ENCODE measurements around the gene TNFSF4. TPM values are rescaled to one million over a fixed set of nuclear protein-coding genes. Genes with fewer than 3 reads are reported as not detected.

TNFSF4 gene
- total RNA-seq, 1 donor from 2014 or later: 2.8 TPM

DNA sequence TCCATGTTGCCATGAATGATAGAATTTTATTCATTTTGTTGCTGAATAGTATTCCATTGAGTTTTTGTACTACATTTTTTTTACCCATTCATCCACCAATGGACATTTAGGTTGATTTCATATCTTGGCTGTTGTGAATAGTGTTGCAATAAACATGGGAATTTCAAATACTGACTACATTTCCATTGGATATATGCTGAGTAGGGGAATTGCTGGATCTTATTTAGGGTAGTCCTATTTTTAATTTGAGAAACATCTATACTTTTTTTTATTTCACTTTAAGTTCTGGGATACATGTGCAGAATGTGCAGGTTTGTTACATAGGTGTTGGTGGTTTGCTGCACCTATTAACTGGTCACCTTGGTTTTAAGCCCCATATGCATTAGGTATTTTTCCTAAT, 38.8 kb upstream of the TNFSF4 start:
- no peak for DNase-seq (ENCODE audit: low spot score in 2 of 2, unreplicated experiment in 2 of 2)
- TF ChIP-seq, protein P1, sequence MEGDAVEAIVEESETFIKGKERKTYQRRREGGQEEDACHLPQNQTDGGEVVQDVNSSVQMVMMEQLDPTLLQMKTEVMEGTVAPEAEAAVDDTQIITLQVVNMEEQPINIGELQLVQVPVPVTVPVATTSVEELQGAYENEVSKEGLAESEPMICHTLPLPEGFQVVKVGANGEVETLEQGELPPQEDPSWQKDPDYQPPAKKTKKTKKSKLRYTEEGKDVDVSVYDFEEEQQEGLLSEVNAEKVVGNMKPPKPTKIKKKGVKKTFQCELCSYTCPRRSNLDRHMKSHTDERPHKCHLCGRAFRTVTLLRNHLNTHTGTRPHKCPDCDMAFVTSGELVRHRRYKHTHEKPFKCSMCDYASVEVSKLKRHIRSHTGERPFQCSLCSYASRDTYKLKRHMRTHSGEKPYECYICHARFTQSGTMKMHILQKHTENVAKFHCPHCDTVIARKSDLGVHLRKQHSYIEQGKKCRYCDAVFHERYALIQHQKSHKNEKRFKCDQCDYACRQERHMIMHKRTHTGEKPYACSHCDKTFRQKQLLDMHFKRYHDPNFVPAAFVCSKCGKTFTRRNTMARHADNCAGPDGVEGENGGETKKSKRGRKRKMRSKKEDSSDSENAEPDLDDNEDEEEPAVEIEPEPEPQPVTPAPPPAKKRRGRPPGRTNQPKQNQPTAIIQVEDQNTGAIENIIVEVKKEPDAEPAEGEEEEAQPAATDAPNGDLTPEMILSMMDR (IDR thresholded peaks at IDR 0.05; ENCODE audit: unreplicated experiment): no peak
- Mint-ChIP-seq H3K9me3 (peaks cover 30% of the 10 kb centered on the region), H3K27me3 (ENCODE audit: low read depth) (no peaks in the 10 kb centered on the region), H3K4me3 (no peak overlapping the region), H3K27ac (no peak overlapping the region), H3K36me3 (peaks cover 9% of the 10 kb centered on the region), H3K4me1 (peaks cover 5% of the 10 kb centered on the region)

DNA sequence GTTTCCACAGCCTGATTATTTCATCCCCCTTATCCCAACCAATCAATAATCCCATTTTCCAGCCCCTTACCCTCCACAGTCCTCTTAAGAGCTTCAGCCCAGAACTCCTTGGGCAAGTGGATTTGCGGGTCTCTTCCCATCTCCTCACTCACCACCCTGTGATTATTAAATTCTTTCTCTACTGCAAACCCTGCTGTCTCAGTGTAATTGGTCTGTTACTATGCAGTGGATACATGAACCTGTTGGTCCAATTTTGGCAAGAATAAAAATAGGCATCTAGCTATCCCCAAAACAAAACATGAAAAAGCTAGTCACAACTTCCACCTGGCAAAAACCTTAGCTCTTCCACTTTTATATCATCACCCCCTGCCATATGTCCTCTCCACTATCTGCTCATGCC, 36.2 kb upstream of the TNFSF4 start:
- no peak for DNase-seq (ENCODE audit: low spot score in 2 of 2, unreplicated experiment in 2 of 2)
- H3K4me3 Mint-ChIP-seq: no peak overlapping the region
- peaks cover 3% of the 10 kb centered on the region for H3K4me1 Mint-ChIP-seq
- H3K27me3 Mint-ChIP-seq (ENCODE audit: low read depth): no peaks in the 10 kb centered on the region
- H3K27ac Mint-ChIP-seq: no peak overlapping the region
- TF ChIP-seq, protein P1 (IDR thresholded peaks at IDR 0.05; ENCODE audit: unreplicated experiment): no peak
- peaks cover 38% of the 10 kb centered on the region for H3K9me3 Mint-ChIP-seq
- H3K36me3 Mint-ChIP-seq: peaks cover 9% of the 10 kb centered on the region

DNA sequence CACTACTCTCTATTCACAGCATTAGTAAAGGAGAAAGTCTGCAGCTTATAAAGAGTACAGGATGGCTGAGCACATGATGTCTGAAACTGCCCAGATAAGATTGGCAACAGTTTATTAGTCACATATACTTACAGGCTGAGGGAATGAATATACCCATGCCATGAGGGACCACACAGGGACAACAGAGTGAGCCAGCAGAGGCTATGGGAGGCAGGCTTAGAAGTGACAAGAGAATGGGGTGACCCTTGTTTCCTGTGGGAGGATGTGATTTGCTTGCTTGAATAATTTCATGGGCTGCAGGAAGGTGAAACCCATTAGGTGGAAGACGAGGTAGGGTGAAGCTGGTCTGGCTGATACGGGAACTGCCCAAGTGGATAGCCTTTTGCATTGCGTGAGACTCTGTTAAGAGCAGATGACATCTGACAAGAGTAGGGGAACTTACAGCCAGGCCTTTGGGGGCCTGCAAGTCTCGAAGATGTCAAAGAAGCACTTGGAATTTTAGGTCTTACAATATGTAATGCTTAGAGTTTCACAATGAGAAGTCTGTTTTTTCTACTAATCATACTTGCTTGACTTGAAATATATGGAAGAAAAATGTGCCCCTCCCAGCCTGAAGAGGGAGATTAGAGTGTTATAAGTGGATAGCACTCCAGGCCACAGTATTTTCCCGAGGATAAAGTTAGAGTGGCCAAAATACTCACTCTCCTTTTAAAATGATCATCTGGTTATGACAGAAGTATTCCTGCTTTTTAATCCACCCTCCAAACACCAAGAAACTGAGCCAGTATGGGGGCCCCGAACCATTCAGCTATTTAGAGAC, 34.6 kb upstream of the TNFSF4 start:
- TF ChIP-seq, protein P1 (IDR thresholded peaks at IDR 0.05; ENCODE audit: unreplicated experiment): no peak
- peaks cover 9% of the 10 kb centered on the region for H3K36me3 Mint-ChIP-seq

DNA sequence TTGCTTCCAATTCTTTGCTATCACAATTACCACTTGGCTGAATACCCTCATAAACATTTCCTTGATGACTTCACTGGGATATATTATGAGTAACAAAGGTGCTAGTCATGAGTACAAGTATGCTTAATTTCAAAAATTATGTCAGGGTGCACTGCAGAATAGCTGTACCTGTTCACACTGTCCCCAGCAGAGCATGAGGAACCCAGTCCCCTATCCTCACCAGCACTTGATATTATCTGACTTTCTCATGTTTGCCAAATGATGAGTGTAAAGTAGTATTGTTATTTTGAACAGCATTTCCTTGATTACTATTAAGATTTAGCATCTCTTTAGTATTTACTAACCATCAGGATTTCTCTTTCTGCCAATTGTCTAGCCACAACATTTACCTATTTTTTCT, 33.5 kb upstream of the TNFSF4 start:
- Mint-ChIP-seq H3K9me3 (peaks cover 42% of the 10 kb centered on the region), H3K4me1 (no peaks in the 10 kb centered on the region), H3K27ac (no peak overlapping the region), H3K27me3 (ENCODE audit: low read depth) (no peaks in the 10 kb centered on the region), H3K4me3 (no peak overlapping the region), H3K36me3 (peaks cover 9% of the 10 kb centered on the region)
- TF ChIP-seq, protein P1 (IDR thresholded peaks at IDR 0.05; ENCODE audit: unreplicated experiment): no peak
- no peak for DNase-seq (ENCODE audit: low spot score in 2 of 2, unreplicated experiment in 2 of 2)

More for the DNA sequence above, 34.6 kb upstream of the TNFSF4 start:
- no peak for DNase-seq (ENCODE audit: low spot score in 2 of 2, unreplicated experiment in 2 of 2)
- peaks cover 39% of the 10 kb centered on the region for H3K9me3 Mint-ChIP-seq
- no peak overlapping the region for H3K27ac Mint-ChIP-seq
- H3K27me3 Mint-ChIP-seq (ENCODE audit: low read depth): no peaks in the 10 kb centered on the region
- no peak overlapping the region for H3K4me3 Mint-ChIP-seq
- no peaks in the 10 kb centered on the region for H3K4me1 Mint-ChIP-seq

DNA sequence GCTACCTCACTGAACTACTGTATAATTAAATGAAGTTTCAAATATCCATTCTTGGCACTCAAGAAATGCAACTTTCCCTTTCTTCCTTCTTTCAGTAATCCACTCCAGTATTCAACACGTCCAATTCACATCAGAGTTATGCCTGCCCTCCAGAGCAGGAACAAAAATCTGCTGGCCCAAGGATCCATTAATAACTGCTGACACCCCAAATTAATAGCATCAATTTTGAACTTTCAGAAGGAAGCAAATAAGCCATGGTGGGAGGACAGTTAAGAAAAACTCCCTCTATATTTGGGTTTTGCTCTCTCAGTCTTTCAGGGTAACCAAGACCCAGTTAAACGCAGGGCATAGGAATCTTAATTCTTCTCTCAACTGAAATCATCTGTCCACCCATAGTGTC, 31.9 kb upstream of the TNFSF4 start:
- H3K4me3 Mint-ChIP-seq: no peak overlapping the region
- H3K9me3 Mint-ChIP-seq: peaks cover 42% of the 10 kb centered on the region
- H3K27ac Mint-ChIP-seq: no peak overlapping the region
- no peaks in the 10 kb centered on the region for H3K27me3 Mint-ChIP-seq (ENCODE audit: low read depth)
- TF ChIP-seq, protein P1 (IDR thresholded peaks at IDR 0.05; ENCODE audit: unreplicated experiment): no peak
- DNase-seq (ENCODE audit: low spot score in 2 of 2, unreplicated experiment in 2 of 2): no peak
- H3K36me3 Mint-ChIP-seq: peaks cover 9% of the 10 kb centered on the region
- no peaks in the 10 kb centered on the region for H3K4me1 Mint-ChIP-seq
